GM18861 (cell line): Measurements from ENCODE around the gene SHROOM3.
"Not testable (repeated sequence)": the region's sequence is repeated elsewhere in the genome, so short reads cannot be mapped to it uniquely, and the experiment has no call there.

ENCODE experiments used
- ATAC-seq: cut with Tn5 transposase; IDR thresholded peaks from one replicate; pipeline ENCODE4 v1.9.1; 2021; ENCODE audit not compliant: unreplicated experiment

Gene SHROOM3

GRCh38 chr4:76712564-76712963 lies 277.5 kb downstream of the SHROOM3 start:
- ATAC-seq = no peak

DNA sequence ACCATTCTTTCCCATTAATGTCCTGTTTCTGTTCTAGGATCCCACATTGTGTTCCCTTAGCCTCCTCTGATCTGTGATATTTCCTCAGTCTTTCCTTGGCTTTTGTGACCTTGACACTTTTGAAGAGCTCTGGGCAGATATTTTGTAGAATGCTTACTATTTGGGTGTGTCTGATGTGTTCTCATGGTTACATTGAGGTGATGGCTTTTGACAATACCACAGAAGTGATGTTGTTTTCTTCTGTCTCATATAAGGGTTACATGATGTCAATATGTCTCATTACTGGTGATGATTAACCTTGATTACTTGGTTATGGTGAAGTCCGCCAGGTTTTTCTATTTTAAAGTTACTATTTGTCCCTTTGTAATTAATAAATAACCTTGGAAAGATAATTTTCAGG lies 279.2 kb downstream of the SHROOM3 start:
- no peak for ATAC-seq

- ATAC-seq = no peak
These were observed 281.0 kb downstream of the SHROOM3 start for GRCh38 chr4:76716020-76716419.

- ATAC-seq = no peak
These were observed 281.6 kb downstream of the SHROOM3 start for GRCh38 chr4:76716658-76717057.

DNA sequence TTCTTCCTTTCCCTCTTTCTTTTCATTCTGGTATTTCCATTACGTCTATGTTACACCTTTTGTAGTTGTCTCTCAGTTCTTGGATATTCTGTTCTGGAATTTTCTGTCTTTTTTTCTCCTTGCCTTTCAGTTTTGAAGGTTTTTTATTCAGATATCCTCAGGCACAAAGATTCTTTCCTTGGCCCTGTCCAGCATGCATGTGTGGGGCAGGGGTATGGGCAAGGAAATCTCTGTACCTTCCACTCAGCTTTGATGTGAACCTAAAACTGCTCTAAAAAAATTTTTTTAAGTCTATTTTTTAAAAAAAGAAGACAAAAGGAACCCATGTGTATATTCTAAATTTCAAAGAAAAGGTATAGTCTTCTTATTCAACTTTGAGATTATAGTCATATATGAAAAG lies 282.4 kb downstream of the SHROOM3 start:
- ATAC-seq = no peak

DNA sequence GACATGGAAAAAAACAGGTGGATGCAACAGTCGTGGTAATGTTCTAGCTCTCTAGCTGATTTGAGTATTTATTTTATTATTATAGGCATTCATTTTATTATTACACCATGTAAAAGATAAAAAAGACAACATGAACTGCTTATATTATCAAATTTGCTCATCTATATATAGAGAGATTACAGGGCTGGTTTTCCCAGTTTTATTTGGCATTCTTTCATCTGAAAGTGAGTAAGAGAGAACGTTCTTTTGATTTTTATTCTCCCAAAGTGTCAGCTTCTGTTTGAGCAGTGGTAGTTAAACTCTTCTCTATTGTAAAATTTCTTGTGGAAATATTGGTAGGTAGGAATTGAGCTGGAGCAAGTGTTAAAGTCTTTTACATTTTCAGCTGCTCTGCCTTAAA lies 283.0 kb downstream of the SHROOM3 start:
- ATAC-seq = no peak

DNA sequence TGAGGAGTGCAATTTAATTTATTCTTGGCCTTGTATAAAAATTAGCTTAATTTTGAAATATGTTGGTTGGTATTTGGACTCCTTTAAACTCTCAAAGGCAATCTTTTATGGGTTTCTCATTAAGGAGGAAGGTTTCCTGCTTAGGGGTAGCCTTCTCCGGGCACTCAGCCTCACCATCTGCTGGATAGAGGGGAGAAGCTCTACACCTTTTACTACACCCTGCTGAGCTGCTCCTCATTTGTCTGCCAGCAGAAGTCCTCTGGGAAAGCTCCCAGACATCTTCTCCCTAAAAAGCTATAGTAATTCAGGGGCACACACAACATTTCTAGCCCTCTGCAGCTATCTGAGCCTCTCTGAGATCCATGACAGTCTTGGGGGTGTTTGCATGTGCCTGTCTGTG lies 283.8 kb downstream of the SHROOM3 start:
- no peak for ATAC-seq

- no peak for ATAC-seq
These were observed 285.1 kb downstream of the SHROOM3 start for GRCh38 chr4:76720121-76720520.

GRCh38 chr4:76722146-76722545 lies 287.1 kb downstream of the SHROOM3 start:
- not testable (repeated sequence) for ATAC-seq

DNA sequence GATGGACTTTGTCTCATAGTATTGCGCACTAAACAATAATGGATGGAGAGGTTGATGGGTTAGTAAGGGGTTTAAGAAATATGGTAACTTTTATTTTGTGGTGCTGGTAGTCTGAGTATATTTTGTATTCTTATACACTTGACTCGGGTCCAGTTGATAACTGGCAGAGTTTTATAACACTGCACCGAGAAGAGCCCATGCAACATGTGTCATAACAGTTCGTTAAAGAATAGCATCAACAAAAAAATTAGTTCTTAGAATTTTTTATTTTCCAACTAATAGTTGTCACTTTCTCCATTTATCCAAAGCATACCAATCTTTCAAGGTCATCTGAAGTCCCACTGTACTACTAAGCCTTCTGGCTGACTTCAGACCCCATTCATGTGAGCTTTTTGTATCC lies 287.8 kb downstream of the SHROOM3 start:
- no peak for ATAC-seq

DNA sequence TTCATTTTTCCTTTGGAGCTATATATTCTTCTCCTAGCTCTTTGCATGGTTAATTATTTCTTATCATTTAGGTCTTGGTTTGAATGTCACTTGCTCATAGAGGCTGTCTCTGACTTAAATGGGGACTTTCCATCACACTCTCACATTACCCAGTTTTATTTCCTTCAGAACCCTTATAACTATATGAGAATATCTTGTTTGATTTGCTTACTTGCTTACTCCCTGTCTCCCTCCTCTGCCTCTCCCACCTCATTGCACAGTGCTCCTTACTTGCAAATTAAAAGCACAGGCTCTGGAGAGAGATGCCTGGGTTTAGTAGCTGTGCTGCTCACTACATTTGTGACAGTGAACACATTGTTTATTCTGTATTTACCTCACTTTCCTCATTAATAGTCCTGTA lies 288.3 kb downstream of the SHROOM3 start:
- ATAC-seq = peak; percentile 57

- ATAC-seq = no peak
These were observed 288.9 kb downstream of the SHROOM3 start for GRCh38 chr4:76723924-76724323.

DNA sequence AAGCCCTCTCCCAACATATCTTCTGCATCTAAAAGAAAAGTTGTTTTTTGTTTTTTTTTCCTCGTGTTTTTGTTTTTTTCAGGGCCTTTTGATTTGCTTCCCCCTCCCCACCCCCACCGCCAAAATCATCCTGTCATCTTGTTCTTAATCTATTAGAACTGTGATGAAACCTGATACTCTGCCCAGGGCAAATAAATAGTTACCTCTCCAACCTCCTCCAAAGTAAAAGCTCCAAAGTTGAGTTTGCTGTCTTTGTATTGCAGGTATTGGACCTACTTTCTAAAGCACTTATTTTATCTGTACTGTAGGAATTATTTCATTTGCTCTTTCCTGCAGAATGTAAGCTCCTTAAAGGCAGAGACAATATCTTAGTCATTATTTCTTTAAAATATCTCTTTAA lies 290.0 kb downstream of the SHROOM3 start:
- no peak for ATAC-seq

- no peak for ATAC-seq
These were observed 291.1 kb downstream of the SHROOM3 start for GRCh38 chr4:76726176-76726575.

DNA sequence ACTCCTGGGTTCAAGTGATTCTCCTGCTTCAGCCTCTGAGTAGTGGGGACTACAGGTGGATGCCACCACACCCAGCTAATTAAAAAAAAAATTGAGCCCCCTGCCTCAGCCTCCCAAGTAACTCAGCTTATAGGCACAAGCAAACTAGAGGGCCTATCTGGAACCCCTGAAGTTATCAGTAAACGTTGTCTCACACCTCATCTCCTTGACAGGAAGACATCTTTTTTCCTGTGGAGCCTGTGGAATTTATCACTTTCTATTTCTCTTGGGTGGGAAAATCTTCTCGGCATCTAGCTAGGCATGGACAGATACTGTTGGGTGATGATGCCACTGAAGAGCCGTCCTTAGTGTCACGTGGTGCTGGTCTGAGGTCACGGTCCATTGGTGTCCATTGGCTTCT lies 291.6 kb downstream of the SHROOM3 start:
- ATAC-seq = no peak

DNA sequence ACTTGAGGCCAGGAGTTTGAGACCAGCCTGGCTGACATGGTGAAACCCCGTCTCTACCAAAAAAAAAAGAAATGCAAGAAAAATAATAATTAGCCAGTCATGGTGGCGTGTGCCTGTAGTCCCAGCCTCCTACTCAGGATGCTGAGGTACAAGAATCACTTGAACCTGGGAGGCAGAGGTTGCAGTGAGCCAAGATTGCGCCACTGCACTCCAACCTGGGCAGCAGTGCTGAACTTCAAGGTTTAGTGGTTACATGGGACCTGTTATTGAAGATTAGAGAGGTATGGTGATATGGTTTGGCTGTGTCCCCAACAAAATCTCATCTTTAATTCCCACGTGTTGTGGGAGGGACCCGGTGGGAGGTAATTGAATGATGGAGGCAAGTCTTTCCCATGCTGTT lies 292.9 kb downstream of the SHROOM3 start:
- not testable (repeated sequence) for ATAC-seq

GRCh38 chr4:76729460-76729859 lies 294.4 kb downstream of the SHROOM3 start:
- ATAC-seq = peak; percentile 74

GRCh38 chr4:76729980-76730379 lies 295.0 kb downstream of the SHROOM3 start:
- no peak for ATAC-seq

GRCh38 chr4:76732246-76732645 lies 297.2 kb downstream of the SHROOM3 start:
- ATAC-seq = no peak

GRCh38 chr4:76733068-76733771 lies 298.2 kb downstream of the SHROOM3 start:
- no peak for ATAC-seq

DNA sequence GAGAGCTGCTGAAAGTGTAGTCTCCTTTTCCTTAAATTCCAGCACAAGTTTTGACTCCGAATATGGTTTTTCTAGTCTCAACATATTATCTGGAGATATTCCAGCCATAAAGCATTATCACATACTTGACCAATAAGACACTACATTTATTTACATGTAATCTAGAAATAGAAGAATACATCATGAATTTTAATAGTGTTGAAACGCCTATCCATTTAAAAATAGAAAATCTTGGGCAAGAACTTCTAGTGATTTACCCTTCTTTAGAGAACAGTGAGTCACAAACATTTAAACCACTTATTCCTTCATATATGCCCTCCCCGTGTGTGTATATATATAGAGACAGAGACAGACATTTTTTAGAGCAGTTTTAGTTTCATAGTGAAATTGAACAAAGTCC lies 301.4 kb downstream of the SHROOM3 start:
- no peak for ATAC-seq

DNA sequence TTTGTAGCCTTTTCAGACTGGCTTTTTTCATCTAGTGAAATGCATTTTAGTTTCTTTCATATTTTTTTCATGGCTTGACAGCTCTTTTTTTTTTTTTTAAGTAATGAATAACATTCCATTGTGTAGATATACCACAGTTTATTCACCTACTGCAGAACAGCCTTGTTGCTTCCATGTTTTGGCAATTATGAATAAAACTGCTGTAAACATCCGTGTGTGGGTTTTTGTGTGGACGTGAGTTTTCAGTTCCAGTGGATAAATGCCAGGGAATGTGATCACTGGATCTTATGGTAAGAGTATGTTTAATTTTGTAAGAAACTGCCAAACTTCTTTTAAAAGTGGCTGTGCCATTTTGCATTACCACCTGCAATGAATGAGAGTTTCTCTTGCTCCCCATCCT lies 302.2 kb downstream of the SHROOM3 start:
- no peak for ATAC-seq

- no peak for ATAC-seq
These were observed 302.7 kb downstream of the SHROOM3 start for GRCh38 chr4:76737771-76738085.
